ENCODE data around the gene CCDC85C.

- TF ChIP-seq POLR2A (IDR thresholded peaks at IDR 0.05) (no peak), CTCF (IDR thresholded peaks at IDR 0.05) (no peak), POLR2AphosphoS5 (IDR thresholded peaks at IDR 0.05) (no peak)
Measured at GRCh38 chr14:99507860-99508640, 96.0 kb downstream of the CCDC85C start.
